Measurements from ENCODE around the gene ACOX3. TPM values are rescaled to one million over a fixed set of nuclear protein-coding genes. Genes with fewer than 3 reads are reported as not detected.

ACOX3 gene
- total and polyA plus RNA-seq, 10 of the 15 experiments (the other 5 are each of a cell fraction or from before 2014, with no cell fraction given): 2.0 to 24.5 (median 14.0) TPM

GRCh38 chr4:8388528-8388870 lies 52.0 kb downstream of the ACOX3 start:
- 88% methylated on average over 12 of the region's 12 CpGs for WGBS (ENCODE audit: insufficient coverage, insufficient replicate concordance, low lambda C conversion rate, missing lambda C conversion rate)
- no peak overlapping the region for H3K4me2 ChIP-seq (ENCODE audit: control insufficient read depth, insufficient read depth)
- in situ Hi-C loops (cut with MboI) (no loop called here), intact Hi-C loops (cut with micrococcal nuclease; ENCODE audit: unreplicated experiment) (no loop called here)
- H3K27me3 ChIP-seq (replicated peaks in 1 of 2; ENCODE audit: control insufficient read depth in 2 of 2, insufficient read depth in 2 of 2, low read length in 1 of 2): no peaks in the 10 kb centered on the region
- 0 out of 3 replicates have a peak, but pooled peaks cover 2% of the 10 kb centered on the region for H3K9me3 ChIP-seq (replicated peaks; ENCODE audit: control insufficient read depth, insufficient read depth, low read length)
- H3K36me3 ChIP-seq (ENCODE audit: control insufficient read depth in 2 of 2, insufficient read depth in 2 of 2, low read length in 1 of 2): peaks cover 2 to 4% of the 10 kb centered on the region in 2 experiments; a peak in 3 of 4 replicates
- H3K9ac ChIP-seq (ENCODE audit: control insufficient read depth, insufficient read depth, low read length): no peak overlapping the region
- POLR2A ChIA-PET: no interaction called here
- FAIRE-seq (no peak), ATAC-seq (no peak), DNase-seq (ENCODE audit: low read depth, low spot score) (no peak)
- no peak overlapping the region for H2AFZ ChIP-seq (ENCODE audit: control insufficient read depth, low read depth, low read length)
- no peaks in the 10 kb centered on the region for H4K20me1 ChIP-seq (ENCODE audit: control insufficient read depth, insufficient read depth)
- SMC1A ChIA-PET (ENCODE audit: uncharacterized antibody, unreplicated experiment): no interaction called here
- BruUV-seq (replicated peaks): no TSS peak
- no peak overlapping the region for H3K4me3 ChIP-seq
- RAD21 ChIA-PET (ENCODE audit: unreplicated experiment): no interaction called here
- H3K4me1 ChIP-seq (ENCODE audit: control insufficient read depth, insufficient read depth, low read length): peaks cover 19% of the 10 kb centered on the region
- CTCF ChIA-PET: no interaction called here
- H3K79me2 ChIP-seq (ENCODE audit: control insufficient read depth, insufficient read depth, low read length): no peaks in the 10 kb centered on the region
- no peak overlapping the region for H3K27ac ChIP-seq (ENCODE audit: control insufficient read depth, insufficient read depth)
- no peak for TF ChIP-seq RAD51 (IDR thresholded peaks at IDR 0.05)

GRCh38 chr4:8387615-8388527 lies 52.7 kb downstream of the ACOX3 start:
- no TSS peak for BruUV-seq (replicated peaks)
- Histone ChIP-seq H4K20me1 (ENCODE audit: control insufficient read depth, insufficient read depth) (no peaks in the 10 kb centered on the region), H3K79me2 (ENCODE audit: control insufficient read depth, insufficient read depth, low read length) (no peaks in the 10 kb centered on the region), H3K27me3 (replicated peaks in 1 of 2; ENCODE audit: control insufficient read depth in 2 of 2, insufficient read depth in 2 of 2, low read length in 1 of 2) (no peaks in the 10 kb centered on the region), H3K9ac (ENCODE audit: control insufficient read depth, insufficient read depth, low read length) (no peak overlapping the region), H3K36me3 (ENCODE audit: control insufficient read depth in 2 of 2, insufficient read depth in 2 of 2, low read length in 1 of 2) (peaks cover 2 to 4% of the 10 kb centered on the region in 2 experiments; a peak in 3 of 4 replicates), H2AFZ (ENCODE audit: control insufficient read depth, low read depth, low read length) (no peak overlapping the region), H3K9me3 (replicated peaks; ENCODE audit: control insufficient read depth, insufficient read depth, low read length) (0 out of 3 replicates have a peak, but pooled peaks cover 2% of the 10 kb centered on the region), H3K4me1 (ENCODE audit: control insufficient read depth, insufficient read depth, low read length) (peaks cover 19% of the 10 kb centered on the region), H3K27ac (ENCODE audit: control insufficient read depth, insufficient read depth) (no peak overlapping the region), H3K4me3 (no peak overlapping the region), H3K4me2 (ENCODE audit: control insufficient read depth, insufficient read depth) (no peak overlapping the region)
- in situ Hi-C loops (cut with MboI): no loop called here
- DNase-seq (ENCODE audit: low read depth, low spot score) (no peak), FAIRE-seq (no peak), ATAC-seq (no peak)
- intact Hi-C loops (cut with micrococcal nuclease; ENCODE audit: unreplicated experiment): no loop called here
- CTCF ChIA-PET: no interaction called here
- RAD21 ChIA-PET (ENCODE audit: unreplicated experiment): no interaction called here
- WGBS (ENCODE audit: insufficient coverage, insufficient replicate concordance, low lambda C conversion rate, missing lambda C conversion rate): 97% methylated on average over 31 of the region's 33 CpGs
- POLR2A ChIA-PET: interaction anchor here (0.5 kb wide), 1 partner anchor 178 kb away, joined by 7 read pairs; no protein-coding TSS in a partner anchor
- SMC1A ChIA-PET (ENCODE audit: uncharacterized antibody, unreplicated experiment): no interaction called here
- TF ChIP-seq PBX3 (IDR thresholded peaks at IDR 0.05; ENCODE audit: insufficient replicate concordance, low read depth, low read length) (no peak), ZBTB33 (IDR thresholded peaks at IDR 0.05) (no peak), KDM1A (IDR thresholded peaks at IDR 0.05; ENCODE audit: borderline replicate concordance) (no peak), NFXL1 (IDR thresholded peaks at IDR 0.05; ENCODE audit: borderline replicate concordance) (no peak), SP1 (IDR thresholded peaks at IDR 0.05; ENCODE audit: low read depth, low read length) (no peak), BCL11A (IDR thresholded peaks at IDR 0.05; ENCODE audit: low read depth, low read length) (no peak), ZBTB40 (IDR thresholded peaks at IDR 0.05; ENCODE audit: borderline replicate concordance) (no peak), RCOR1 (conservative IDR thresholded peaks at IDR 0.05; ENCODE audit: low read depth, low read length) (no peak)
